ENCODE data around the gene NTMT1. TPM values are rescaled to one million over a fixed set of nuclear protein-coding genes. Genes with fewer than 3 reads are reported as not detected.

NTMT1 gene
- total and polyA plus RNA-seq, 5 experiments from 2014 or later, result 34.5 to 57.8 (median 40.8) TPM

GRCh38 chr9:129640871-129641749 lies 15.1 kb downstream of the NTMT1 start:
- Mint-ChIP-seq H3K4me1 (peaks cover 10 to 22% (median 20%) of the 10 kb centered on the region in 4 donors), H3K27ac (peak overlapping the region; percentile 47 to 93 (median 82)), H3K27me3 (no peaks in the 10 kb centered on the region), H3K4me3 (peak overlapping the region; percentile 78 to 89 (median 83)), H3K9me3 (no peaks in the 10 kb centered on the region), H3K36me3 (peaks cover 0 to 14% (median 2%) of the 10 kb centered on the region in 3 donors)
- POLR2A ChIA-PET, result interaction anchor here (0.6 to 7.1 kb wide), 5 partner anchors 13 to 442 kb away, joined by 3 to 51 read pairs (median 3); partner anchors contain the start of genes NTMT1 and TOR1B
- DNase-seq (peak in 1 of 10 donors; percentile 28), ATAC-seq (peak; percentile 58 to 60)

- ATAC-seq, result peak; percentile 84 to 86
- POLR2A ChIA-PET, result interaction anchor here (0.6 to 7.1 kb wide), 4 partner anchors 14 to 1392 kb away, joined by 3 to 51 read pairs (median 4); partner anchors contain the start of gene NTMT1
- peak; percentile 72 to 96 (median 89) for DNase-seq
- H3K9me3 Mint-ChIP-seq, result no peaks in the 10 kb centered on the region
- H3K36me3 Mint-ChIP-seq, result peaks cover 0 to 11% (median 2%) of the 10 kb centered on the region in 3 donors
- peaks cover 10 to 22% (median 20%) of the 10 kb centered on the region in 4 donors for H3K4me1 Mint-ChIP-seq
- peak within 1 kb of the TSS; percentile 76 to 96 (median 90) for H3K27ac Mint-ChIP-seq
- no peaks in the 10 kb centered on the region for H3K27me3 Mint-ChIP-seq
- H3K4me3 Mint-ChIP-seq, result peak within 1 kb of the TSS; percentile 78 to 90 (median 84)
These were observed 16.0 kb downstream of the NTMT1 start, which contains the start of gene ASB6 for GRCh38 chr9:129641750-129642585. ASB6 (minus strand) TSS chr9:129642151; CDS start chr9:129641999, 152 bp downstream.

GRCh38 chr9:129643706-129644105 lies 17.7 kb downstream of the NTMT1 start:
- ATAC-seq (no peak), DNase-seq (no peak)
- Mint-ChIP-seq H3K36me3 (no peaks in the 10 kb centered on the region), H3K27me3 (peaks cover 0 to 1% (median 0%) of the 10 kb centered on the region in 5 donors), H3K4me1 (peaks cover 5 to 18% (median 11%) of the 10 kb centered on the region in 4 donors), H3K4me3 (peak overlapping the region in 7 of 10 donors; percentile 51 to 90 (median 79)), H3K27ac (peak overlapping the region in 3 of 10 donors; percentile 22 to 96 (median 31)), H3K9me3 (no peaks in the 10 kb centered on the region)
- POLR2A ChIA-PET, result interaction anchor here (0.7 to 1.5 kb wide), 3 partner anchors 18 to 323 kb away, joined by 3 to 6 read pairs (median 3); partner anchors contain the start of gene NTMT1

GRCh38 chr9:129644365-129644764 lies 18.4 kb downstream of the NTMT1 start:
- Mint-ChIP-seq H3K27me3 (peaks cover 0 to 1% (median 0%) of the 10 kb centered on the region in 5 donors), H3K9me3 (no peaks in the 10 kb centered on the region), H3K27ac (no peak overlapping the region), H3K4me1 (peaks cover 5 to 18% (median 11%) of the 10 kb centered on the region in 4 donors), H3K4me3 (peak overlapping the region in 2 of 10 donors; percentile 12 to 24), H3K36me3 (no peaks in the 10 kb centered on the region)
- no peak for DNase-seq
- POLR2A ChIA-PET, result interaction anchor here (1.5 kb wide), 1 partner anchor 18 kb away, joined by 6 read pairs; the partner anchor contains the start of gene NTMT1
- no peak for ATAC-seq

GRCh38 chr9:129644902-129645301 lies 18.9 kb downstream of the NTMT1 start:
- Mint-ChIP-seq H3K27ac (no peak overlapping the region), H3K4me1 (peaks cover 5 to 16% (median 10%) of the 10 kb centered on the region in 4 donors), H3K9me3 (no peaks in the 10 kb centered on the region), H3K4me3 (peak overlapping the region in 2 of 10 donors; percentile 43 to 50), H3K36me3 (no peaks in the 10 kb centered on the region), H3K27me3 (peaks cover 0 to 1% (median 0%) of the 10 kb centered on the region in 5 donors)
- no peak for ATAC-seq
- POLR2A ChIA-PET, result interaction anchor here (0.5 kb wide), 1 partner anchor 580 kb away, joined by 3 read pairs; no protein-coding TSS in a partner anchor
- DNase-seq, result no peak

- POLR2A ChIA-PET, result no interaction called here
- Mint-ChIP-seq H3K9me3 (no peaks in the 10 kb centered on the region), H3K4me1 (peaks cover 2 to 4% (median 3%) of the 10 kb centered on the region in 4 donors), H3K27me3 (peaks cover 0 to 1% (median 0%) of the 10 kb centered on the region in 5 donors), H3K4me3 (peak overlapping the region in 1 of 10 donors; percentile 64), H3K36me3 (no peaks in the 10 kb centered on the region), H3K27ac (peak overlapping the region in 1 of 10 donors; percentile 48)
- DNase-seq (no peak), ATAC-seq (no peak)
These were observed 20.3 kb downstream of the NTMT1 start for GRCh38 chr9:129646252-129646651.

GRCh38 chr9:129646654-129647053 lies 20.7 kb downstream of the NTMT1 start:
- H3K4me1 Mint-ChIP-seq, result no peaks in the 10 kb centered on the region
- H3K36me3 Mint-ChIP-seq, result no peaks in the 10 kb centered on the region
- no peak for ATAC-seq
- H3K27ac Mint-ChIP-seq, result peak overlapping the region in 2 of 10 donors; percentile 22 to 48
- POLR2A ChIA-PET, result no interaction called here
- no peak for DNase-seq
- peaks cover 0 to 1% (median 0%) of the 10 kb centered on the region in 5 donors for H3K27me3 Mint-ChIP-seq
- H3K4me3 Mint-ChIP-seq, result peak overlapping the region in 1 of 10 donors; percentile 64
- no peaks in the 10 kb centered on the region for H3K9me3 Mint-ChIP-seq

- POLR2A ChIA-PET, result no interaction called here
- Mint-ChIP-seq H3K4me3 (peak overlapping the region in 1 of 10 donors; percentile 72), H3K27ac (peak overlapping the region in 1 of 10 donors; percentile 57), H3K27me3 (peaks cover 0 to 1% (median 0%) of the 10 kb centered on the region in 5 donors), H3K9me3 (no peaks in the 10 kb centered on the region), H3K36me3 (no peaks in the 10 kb centered on the region), H3K4me1 (no peaks in the 10 kb centered on the region)
- DNase-seq (no peak), ATAC-seq (no peak)
These were observed 21.7 kb downstream of the NTMT1 start for GRCh38 chr9:129647635-129648034.

GRCh38 chr9:129648092-129648763 lies 22.3 kb downstream of the NTMT1 start:
- DNase-seq (no peak), ATAC-seq (no peak)
- Mint-ChIP-seq H3K4me1 (no peaks in the 10 kb centered on the region), H3K27me3 (peaks cover 0 to 1% (median 0%) of the 10 kb centered on the region in 5 donors), H3K4me3 (no peak overlapping the region), H3K27ac (peak overlapping the region in 3 of 10 donors; percentile 2 to 57 (median 10)), H3K36me3 (no peaks in the 10 kb centered on the region), H3K9me3 (no peaks in the 10 kb centered on the region)
- POLR2A ChIA-PET, result no interaction called here

- POLR2A ChIA-PET, result no interaction called here
- no peaks in the 10 kb centered on the region for H3K36me3 Mint-ChIP-seq
- H3K27ac Mint-ChIP-seq, result no peak overlapping the region
- DNase-seq, result no peak
- ATAC-seq, result no peak
- peaks cover 0 to 2% (median 0%) of the 10 kb centered on the region in 5 donors for H3K27me3 Mint-ChIP-seq
- H3K4me3 Mint-ChIP-seq, result no peak overlapping the region
- no peaks in the 10 kb centered on the region for H3K9me3 Mint-ChIP-seq
- H3K4me1 Mint-ChIP-seq, result no peaks in the 10 kb centered on the region
These were observed 22.8 kb downstream of the NTMT1 start for GRCh38 chr9:129648764-129649115.

- ATAC-seq (no peak), DNase-seq (no peak)
- Mint-ChIP-seq H3K36me3 (no peaks in the 10 kb centered on the region), H3K4me3 (no peak overlapping the region), H3K27ac (peak overlapping the region in 1 of 10 donors; percentile 20), H3K4me1 (no peaks in the 10 kb centered on the region), H3K27me3 (peaks cover 0 to 4% (median 0%) of the 10 kb centered on the region in 5 donors), H3K9me3 (no peaks in the 10 kb centered on the region)
- POLR2A ChIA-PET, result no interaction called here
These were observed 24.0 kb downstream of the NTMT1 start for GRCh38 chr9:129649726-129650679.

All from naive thymus-derived CD8-positive, alpha-beta T cell (primary cell).